CD1c-positive myeloid dendritic cell (primary cell): ENCODE results near the gene NTSR2.
"Not testable (repeated sequence)": the region's sequence is repeated elsewhere in the genome, so short reads cannot be mapped to it uniquely, and the experiment has no call there.

Experiments
- DNase-seq: peaks from one replicate; pipeline ENCODE4 v3.0.0-alpha.2; 2016; ENCODE audit errors: extremely low spot score

The NTSR2 gene

DNA sequence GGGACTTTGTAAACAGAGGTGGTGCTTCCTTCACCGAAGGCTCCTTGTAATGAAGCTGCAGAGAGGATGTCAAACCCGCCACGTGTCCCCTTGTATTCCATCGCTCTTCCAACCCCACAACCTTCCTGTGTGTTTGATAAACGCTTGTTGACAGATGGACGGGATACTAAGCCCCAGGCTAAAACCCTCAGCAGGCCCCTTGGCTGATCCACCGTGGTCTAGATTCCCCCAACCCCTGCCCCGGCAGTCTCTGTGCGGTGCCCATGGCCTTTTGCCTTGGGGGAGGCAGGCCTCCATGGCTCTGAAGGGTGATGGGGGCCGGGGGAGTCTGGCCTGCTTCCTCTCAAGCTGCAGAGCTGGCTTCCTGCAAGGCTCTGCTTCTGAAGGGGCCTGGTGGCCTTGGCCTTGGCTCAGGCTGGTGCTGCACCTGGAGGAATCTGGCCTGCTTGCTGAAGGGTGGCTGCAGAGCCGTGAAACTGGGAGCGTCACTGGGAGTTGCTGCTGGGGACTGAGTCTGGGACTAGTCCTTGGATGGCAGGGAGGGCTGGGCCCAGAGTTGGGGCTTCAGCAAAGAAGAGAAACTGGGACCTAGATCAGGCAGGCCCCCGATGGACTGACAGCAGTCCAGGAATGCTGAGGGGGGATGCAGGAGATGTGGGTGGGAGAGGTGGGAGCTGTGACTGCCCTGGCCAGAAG lies 9.6 kb upstream of the NTSR2 start:
- no peak for DNase-seq

DNA sequence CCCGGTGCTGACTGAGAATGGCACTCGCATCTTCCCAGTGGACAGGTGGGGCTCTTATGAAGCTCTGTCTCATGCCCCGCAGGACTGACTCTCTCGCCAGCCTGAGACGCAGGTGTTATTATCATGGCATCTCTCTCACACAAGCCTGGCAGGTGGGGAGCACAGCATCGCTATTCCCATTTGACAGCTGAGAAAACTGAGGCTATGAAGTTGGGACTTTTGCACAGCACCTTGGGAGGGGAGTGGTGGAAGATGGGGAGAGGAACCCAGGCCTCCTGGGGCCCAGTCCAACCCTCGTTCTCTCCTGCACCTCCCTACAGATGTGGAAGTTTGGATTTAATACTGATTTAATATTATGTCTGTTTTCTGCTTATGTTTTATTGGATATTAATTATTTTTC lies 9.0 kb upstream of the NTSR2 start:
- DNase-seq = no peak

DNA sequence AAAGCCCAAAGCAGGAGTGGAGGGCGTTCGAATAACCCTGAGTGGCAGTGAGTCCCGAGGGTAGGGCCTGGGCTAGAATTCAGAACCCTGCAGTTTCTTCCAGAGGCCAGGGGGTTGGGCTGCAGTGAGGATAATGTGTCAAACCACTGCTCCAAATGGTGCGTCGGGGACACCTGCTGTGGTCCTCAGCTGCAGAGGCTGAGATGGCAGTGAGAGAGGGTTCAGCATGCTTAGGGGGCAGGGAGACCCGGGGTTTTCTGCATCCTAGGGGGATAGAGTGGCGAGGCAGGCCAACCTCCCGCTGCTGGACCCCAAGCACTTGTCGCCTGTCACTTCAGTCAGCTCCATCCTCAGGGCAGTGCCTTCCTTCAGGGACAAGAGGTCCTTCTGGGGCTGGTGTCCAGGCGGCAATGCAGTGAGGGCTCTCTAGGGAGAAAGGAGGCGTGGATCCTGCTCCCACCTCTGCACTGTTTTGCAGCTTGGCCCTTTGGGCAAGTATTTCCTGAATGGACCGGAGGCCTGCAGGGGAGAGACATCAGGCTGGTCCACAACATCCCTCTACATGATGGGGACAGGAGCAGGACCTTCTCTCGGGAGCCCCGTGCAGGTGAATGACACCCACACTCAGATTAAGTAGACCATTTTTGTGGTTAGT lies 8.4 kb upstream of the NTSR2 start:
- DNase-seq = no peak

DNA sequence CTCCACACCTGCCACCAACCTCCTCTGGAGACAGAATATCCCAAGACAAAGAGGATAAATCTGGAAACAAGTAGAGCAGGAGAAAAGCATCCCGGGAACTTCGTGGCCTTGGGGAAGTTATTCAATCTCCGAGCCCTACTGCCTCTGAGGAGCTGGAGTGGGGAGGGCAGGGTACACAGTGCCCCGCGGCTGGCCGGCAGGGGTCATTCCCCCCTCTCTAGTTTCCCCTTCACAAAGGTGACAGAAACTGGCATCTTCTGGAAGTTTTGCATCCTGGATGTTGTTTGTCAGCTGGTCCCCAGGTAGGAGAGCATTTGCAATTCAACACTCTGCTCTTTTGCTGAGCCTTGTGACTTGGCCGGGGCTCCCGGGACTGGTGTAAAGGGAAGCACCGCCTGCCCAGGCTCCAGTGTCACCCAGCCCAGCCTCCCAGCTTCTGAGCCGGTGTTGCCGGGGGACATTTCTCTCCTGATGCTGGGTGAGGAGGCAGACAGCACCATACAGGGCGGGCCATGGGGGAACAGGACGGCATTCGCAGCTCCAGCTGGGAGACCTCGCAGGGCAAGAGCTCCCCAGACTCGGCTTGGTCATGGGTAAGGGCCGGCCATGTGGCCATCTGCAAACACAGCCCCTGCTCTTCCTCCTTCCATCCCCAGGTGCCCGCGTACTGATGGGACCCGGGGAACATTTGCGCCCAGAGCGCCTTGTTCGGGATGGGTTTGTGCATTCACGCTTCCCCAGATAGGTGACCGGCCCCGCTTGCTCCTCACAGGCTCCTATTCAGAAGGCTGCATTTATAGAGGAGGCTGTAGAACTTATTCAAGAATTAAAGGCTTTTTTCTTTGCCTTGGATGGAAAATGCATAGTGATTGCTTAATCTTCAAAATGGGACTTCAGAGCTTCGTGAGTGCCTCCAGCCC lies 7.4 kb upstream of the NTSR2 start:
- DNase-seq = no peak

DNA sequence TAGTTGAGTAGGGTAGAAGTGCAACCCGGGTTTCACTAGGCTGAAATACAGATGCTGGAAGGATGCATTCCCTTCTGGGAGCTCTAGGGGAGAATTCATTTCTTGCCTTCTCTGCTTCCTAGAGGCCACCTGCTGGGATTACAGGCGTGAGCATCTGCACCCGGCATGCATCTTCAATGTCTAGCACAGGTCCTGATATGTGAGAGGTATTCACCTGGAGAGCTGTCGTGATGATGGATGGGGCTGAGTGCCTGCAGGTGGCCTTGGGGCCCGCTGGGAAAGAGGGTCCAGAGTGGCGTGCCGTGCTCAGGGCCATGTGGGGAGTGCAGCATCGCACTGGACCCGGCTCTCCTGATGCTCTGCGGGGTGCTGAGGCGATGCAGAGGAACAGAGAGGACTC lies 6.6 kb upstream of the NTSR2 start:
- DNase-seq = no peak

DNA sequence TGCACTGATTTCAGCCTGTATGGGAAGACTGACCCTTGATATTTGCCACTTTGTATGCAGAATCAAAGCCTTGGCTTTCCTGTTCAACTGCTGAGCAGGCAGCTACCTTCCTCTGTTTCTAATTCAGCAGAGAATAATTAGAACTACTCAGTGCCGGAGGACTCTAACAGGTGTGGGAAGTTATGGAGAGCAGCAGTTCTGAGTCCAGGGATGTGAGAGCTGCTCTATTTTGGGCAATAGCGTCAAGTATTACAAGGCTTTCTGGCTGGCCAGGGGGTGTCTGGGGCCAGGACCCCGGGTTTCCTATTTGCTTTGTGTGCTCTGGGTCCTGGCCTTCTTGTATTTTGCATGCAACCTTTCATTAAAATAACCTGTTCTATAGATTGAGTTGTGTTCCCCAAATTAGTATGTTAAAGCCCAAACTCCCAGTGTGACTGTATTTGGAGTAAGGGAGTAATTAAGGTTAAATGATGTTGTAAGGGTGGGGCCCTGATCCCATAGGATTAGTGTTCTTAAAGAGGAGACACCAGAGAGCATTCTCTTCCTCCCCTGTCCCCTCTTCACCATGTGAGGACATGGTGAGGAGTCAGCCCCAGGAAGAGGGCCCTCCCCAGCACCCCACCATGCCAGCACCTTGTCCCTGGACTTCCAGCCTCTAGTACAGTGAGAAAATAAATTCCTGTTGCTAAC lies 5.6 kb upstream of the NTSR2 start:
- DNase-seq = no peak

DNA sequence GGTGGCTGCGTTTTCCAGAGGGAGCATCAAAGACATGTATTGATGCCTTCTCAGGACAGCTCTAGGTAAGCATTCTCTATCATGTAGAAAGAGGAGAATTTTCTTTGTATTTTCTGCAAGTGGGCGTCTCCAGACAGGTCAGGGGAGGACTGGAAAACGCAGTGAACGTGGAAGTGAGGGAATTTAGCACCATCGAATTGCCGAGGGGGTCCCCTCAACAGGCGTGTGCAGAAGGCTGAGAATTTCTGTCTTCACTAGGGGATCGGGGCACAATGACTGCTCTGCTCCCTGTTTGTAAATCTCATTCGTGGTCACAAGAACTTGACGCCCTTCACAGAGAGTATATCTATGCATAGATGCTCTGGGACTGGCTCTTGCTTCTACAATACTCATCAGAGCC lies 5.0 kb upstream of the NTSR2 start:
- no peak for DNase-seq

DNA sequence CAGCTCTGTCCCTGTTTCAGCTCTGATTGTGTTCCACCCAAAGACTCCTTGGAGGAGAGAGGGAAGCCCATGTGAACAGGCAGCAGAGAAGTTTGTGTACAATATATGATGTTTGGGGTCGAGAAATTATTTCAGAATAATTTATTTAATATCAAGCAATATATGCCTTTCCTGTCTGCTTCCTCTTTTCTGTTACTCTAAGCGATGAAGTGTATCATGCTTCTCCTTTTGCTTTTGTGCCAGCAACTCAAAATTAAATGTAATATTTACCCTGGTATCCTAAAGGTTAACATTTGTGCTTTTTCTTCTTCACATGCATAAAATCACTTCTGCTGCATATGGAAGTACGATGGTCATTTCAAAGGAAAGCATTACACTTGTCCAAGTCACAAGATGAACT lies 2.4 kb upstream of the NTSR2 start:
- DNase-seq = no peak

DNA sequence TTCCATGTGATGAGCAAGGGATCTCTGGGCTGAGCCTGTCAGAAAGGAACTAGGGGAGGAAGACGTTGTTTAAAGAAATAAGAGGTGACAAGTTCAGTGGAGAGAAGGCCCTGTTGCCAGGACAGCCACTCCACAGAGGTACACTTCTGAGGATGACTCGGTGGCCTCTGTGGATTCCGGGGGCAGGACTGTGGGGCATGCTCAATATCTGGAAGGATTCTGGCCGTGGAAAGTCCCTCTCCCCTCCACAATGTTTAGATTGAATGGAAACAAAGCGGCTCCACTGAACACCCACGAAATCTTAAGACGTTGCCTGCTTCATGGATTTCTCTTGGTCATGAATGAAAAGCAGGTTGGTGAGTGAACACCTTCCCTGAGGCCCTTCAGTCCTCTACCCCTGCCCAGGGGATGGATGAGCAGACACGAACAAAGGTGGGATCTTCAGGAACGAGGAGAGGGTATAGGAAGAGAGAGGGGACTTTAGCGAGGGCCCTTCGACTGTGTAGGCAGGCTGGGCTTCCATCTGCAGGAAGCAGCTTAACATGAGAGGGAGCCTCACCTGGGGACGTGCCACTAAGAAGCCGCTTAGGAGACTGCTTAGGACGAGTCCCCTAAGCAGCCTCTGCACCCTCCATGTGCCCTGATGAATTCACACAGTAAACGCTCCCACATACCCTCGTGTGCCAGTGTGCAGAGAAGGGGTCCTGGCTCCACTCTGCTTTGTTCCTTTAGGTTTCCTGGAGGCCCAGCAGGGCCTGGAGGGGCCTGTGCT lies 1.9 kb downstream of the NTSR2 start:
- no peak for DNase-seq

DNA sequence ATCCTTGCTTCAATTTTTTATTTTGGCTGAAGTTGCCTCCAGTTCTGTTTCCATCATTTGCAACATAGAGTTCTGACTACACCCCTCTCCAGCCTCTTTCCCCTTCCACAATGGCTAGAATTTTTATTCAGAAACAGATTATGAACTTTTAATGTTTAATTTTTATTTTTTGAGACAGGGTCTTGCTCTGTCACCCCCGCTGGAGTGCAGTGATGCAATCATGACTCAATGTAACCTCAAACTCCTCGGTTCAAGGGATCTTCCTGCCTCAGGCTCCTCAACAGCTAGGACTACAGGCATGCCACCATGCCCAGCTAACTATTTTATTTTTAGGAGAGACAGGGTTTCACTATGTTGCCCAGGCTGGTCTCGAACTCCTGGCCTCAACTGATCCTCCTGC lies 2.8 kb downstream of the NTSR2 start:
- DNase-seq = no peak

DNA sequence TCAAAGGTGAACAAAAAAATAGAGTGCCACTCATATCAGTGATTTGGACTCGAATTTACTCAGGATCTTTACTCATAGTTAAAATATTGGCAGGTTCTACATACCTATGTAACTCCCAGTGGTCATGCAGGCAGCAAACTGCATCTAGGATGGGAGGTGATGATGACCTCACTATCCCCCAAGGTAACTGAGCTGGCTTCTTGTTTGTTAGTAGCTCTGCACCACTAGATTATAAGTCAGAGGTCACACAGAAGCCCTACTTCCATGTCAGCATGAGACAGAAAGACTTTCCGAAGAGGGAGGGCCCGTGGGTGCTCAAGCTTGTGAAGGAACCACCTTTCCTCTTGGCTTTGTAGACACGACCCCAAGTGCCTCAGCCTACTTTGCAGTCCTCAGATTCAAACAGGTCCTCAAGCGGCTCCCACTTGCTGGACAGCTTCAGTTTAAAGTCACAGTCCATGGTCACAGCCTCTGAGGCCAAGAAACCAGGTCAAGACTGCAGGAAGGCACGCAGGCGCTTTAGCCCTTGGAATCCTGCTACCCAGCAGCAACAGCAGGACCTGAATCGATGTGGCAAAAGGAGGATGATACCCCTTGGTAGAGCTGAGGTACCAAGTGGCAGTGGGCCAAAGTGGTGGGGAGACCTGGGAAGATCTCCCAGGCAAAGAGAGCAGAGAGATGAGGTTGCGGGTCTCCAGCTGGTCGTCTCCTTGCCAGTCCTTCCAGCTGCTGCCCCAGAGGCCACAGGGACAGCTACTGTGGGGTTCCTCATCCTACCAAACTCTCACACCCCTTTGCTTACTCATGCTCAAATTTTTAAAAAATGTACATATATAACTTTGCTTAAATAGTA lies 4.3 kb downstream of the NTSR2 start:
- no peak for DNase-seq

DNA sequence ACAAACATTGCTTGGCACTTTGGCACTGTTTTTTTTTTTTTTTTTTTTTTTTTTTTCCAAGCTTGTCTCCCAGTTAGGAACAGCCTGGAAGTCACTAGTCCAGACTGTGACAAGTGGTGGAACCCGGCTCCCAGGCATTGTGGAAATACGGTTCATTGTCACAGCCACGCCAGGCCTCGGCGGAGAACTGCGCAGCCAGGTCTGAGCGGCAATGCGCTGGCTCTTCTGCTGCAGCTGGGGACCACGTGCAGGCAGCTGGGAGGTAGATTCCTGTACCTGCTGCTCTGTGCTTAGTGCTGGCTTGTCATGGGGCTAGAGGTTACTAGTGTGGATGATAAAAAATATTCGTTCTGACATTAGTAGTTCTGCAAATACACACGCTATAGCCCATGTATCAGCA lies 5.0 kb downstream of the NTSR2 start:
- no peak for DNase-seq

DNA sequence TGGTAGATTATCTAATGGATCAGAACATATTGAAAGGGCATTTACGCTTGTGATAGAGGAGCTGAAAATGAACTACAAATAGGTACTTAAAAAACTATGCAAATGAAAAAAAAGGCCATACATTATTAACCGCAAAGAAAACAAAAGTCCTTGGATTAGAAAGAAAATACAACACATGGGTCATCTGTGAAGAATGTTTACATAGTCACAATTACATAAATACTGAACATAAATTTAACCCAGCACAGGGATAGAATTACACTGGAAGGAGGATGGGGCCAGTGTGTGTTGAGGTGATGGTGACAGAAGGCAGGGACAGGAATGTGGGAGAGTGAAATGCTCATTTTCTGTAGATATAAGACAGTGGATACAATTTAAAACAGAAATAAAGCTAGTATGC lies 6.6 kb downstream of the NTSR2 start:
- DNase-seq = no peak

DNA sequence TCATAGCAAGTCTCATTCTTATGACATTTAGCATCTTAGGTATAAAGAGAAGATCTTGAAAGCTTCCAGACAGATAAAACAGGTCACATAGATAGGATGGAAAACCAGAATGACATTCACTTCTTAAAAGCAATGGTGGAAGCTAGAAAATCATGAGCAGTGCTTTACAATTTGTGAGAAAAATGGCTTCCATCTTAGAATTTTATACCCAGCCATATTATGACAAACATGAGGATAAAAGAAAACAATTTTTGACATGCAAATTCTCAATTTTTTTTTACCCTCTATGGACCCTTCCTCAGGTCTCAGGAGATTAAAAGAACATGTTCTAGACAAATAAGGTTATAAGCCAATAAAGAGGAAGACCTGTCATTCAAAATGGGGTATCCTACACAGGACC lies 7.1 kb downstream of the NTSR2 start:
- no peak for DNase-seq

DNA sequence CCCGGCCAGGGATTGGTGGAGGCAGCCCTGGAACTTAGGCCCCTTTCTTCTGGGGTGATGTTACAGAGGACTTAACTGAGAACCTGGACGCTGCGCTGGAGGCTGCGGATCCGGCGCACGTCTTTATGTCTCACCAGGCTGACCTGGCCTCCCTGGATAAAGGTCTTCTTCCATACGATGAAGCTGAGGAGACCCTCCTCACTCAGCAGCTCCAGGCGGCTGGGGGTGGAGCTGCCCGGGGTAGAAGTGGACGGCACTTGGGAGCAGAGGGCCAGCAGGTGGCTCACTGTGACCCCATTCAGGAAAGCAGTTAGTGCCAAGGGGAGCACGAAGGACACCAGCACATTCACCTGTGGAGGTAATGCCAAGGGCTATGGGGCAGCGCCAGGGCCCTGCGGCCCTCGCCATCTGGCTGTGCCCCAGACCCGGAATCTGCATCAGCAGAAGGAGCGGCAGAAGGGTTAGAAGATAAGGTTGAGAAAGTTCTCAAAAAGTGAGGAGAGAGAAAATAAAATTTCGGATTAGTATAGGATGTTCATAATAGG lies 8.0 kb downstream of the NTSR2 start:
- DNase-seq = no peak

DNA sequence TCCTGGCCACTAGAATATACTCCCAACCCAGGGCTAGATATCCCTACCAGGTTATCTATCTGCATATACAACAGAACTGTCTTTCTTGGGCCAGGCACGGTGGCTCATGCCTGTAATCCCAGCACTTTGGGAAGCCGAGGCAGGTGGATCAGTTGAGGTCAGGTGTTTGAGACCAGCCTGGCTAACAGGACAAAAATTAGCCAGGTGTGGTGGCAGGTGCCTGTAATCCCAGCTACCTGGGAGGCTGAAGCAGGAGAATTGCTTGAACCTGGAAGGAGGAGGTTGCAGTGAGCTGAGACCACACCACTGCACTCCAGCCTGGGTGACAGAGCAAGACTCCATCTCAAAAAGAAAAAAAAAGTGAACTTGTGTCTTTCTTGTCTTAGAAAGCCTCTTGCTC lies 9.6 kb downstream of the NTSR2 start:
- DNase-seq = not testable (repeated sequence)

DNA sequence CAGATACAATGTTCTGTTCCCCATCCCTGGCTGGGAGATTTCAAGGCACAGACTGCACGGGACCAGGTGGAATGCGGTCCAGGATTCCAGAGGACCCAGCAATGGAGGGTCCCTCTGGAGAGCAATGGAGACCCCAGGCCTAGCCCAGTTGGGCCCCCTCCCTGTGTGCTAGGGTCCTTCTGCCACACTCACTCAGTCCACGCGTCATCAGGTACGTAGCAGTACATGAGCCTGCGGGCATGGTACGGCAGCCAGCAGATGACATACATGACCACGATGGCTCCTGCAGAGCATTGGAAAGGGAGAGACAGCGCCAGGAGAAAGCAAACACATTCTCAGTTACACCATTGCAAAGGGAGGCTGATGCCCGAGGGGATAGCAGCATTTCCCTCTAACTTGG lies 10.1 kb downstream of the NTSR2 start:
- DNase-seq = no peak

DNA sequence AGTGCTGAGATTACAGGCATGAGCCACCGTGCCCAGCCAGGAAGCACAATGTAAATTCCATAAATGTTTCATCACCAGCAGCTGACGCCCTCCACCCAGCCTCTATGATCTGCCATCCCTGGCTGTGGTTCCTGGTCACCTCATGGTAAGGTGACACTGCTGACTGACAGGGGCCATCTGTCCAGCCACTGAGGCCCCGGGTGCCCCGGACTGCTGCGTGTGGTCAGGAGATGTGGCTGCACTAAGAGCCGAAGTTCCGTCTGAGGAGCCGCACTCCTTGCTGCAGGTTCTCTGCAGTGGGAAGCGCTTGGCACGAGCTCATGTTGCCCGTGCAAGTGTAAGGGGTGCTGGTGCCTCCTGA lies 10.9 kb downstream of the NTSR2 start:
- DNase-seq = no peak

DNA sequence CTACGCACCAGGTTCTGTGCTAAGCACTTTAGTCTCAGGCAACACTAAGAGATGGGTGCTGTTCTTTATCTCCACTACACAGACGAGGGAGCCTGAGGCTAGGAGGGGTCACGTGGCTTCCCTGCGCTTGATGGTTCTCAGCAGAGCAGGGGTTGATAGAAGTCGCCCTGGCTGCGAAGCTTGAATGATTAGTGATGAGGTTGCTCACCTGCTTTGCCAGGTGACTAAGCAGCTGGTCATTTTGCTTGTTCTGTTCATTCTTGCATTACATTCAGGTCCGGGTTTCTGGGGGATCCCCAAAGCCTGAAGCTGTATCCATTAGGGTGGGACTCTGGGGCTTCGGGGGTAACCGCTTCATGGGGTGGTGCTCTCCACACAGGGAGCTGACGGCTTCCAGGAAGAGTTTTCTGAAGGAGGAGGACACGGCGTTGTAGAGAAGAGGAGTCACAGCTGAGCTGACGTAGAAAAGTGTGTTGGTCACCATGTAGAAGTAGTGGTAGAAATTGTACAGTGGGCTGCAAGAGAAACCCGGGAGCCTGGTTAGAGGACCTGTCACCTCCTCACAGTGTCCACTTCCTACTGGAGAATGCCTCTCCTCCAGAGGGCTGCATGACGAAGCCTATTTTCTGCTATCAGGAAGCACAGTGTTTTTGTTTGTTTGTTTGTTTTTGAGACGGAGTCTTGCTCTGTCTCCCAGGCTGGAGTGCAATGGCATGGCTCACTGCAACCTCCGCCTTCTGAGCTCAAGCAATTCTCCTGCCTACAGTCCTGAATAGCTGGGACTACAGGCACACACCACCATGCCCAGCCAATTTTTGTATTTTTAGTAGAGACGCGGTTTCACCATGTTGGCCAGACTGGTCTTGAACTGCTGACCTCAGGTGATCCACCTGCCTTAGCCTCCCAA lies 11.5 kb downstream of the NTSR2 start:
- no peak for DNase-seq
